Left lung (tissue), 10 donors: ENCODE data around the gene PRPS1L1. TPM values are rescaled to one million over a fixed set of nuclear protein-coding genes. Genes with fewer than 3 reads are reported as not detected.

Experiments used
- ATAC-seq: fragments of 200-7000 bp; cut with Tn5 transposase; one replicate; pipeline ENCODE4 v1.9.1; 2020; ENCODE audit warnings: moderate library complexity
- DNase-seq, 4 donors: peaks; one replicate each; pipeline ENCODE4 v3.0.0-alpha.2; 2013 to 2020
- H3K27ac ChIP-seq, 2 donors: fragments of 200-600 bp; sonication (generic) in 1 of 2; one replicate each; pipeline versions ENCODE4 v1.5.0 to v1.8.0; 2020 to 2021
- H3K27me3 ChIP-seq, 2 donors: fragments of 200-600 bp; sonication (generic) in 1 of 2; one replicate each; pipeline versions ENCODE4 v1.5.0 to v1.8.0; 2020 to 2021
- H3K36me3 ChIP-seq, 2 donors: fragments of 200-600 bp; sonication (generic) in 1 of 2; one replicate each; pipeline versions ENCODE4 v1.5.0 to v1.8.0; 2020 to 2021
- H3K4me1 ChIP-seq, 2 donors: fragments of 200-600 bp; one replicate each; pipeline ENCODE4 v1.8.0; 2021
- H3K4me3 ChIP-seq, 2 donors: fragments of 200-600 bp; sonication (generic) in 1 of 2; one replicate each; pipeline versions ENCODE4 v1.5.0 to v1.8.0; 2020 to 2021; ENCODE audit warnings: mild to moderate bottlenecking in 1 of 2
- H3K9me3 ChIP-seq, 2 donors: fragments of 200-600 bp; sonication (generic) in 1 of 2; one replicate each; pipeline versions ENCODE4 v1.5.0 to v1.8.0; 2020 to 2021
- intact Hi-C, 2 donors: fragments of 100-400 bp; cut with DNase I; formaldehyde crosslinking; loops; one replicate each; pipeline versions ENCODE4 v1.11.2 to v1.14.2; 2022
- polyA plus RNA-seq, 6 donors: library from polyadenylated mRNA; unstranded; fragments of 120-200 nt; gene quantifications; one replicate each; pipeline ENCODE4 v1.2.1, GENCODE V29; 2013; ENCODE audit not compliant: insufficient read length in 6 of 6
- total RNA-seq, 2 donors: library from RNA; stranded (reverse); fragmentation: NEBNext Ultra II Directional; extraction: Animal tissue kit (Norgen Biotek cat#: 25700); gene quantifications; one replicate each; pipeline ENCODE4 v1.2.1, GENCODE V29; 2021
- TF ChIP-seq, protein P1 (sequence below), 2 donors: fragments of 200-600 bp; sonication (generic) in 1 of 2; IDR thresholded peaks; one replicate each; pipeline versions ENCODE4 v1.5.0 to v1.8.0; 2021; ENCODE audit warnings: antibody characterized with exemption in 2 of 2
- donor health status: DM: no; HTN: yes; CAD: no.
- donor health status: DM: no; HTN: no; CAD: no.

PRPS1L1 gene
- total and polyA plus RNA-seq, 8 donors = not detected

DNA sequence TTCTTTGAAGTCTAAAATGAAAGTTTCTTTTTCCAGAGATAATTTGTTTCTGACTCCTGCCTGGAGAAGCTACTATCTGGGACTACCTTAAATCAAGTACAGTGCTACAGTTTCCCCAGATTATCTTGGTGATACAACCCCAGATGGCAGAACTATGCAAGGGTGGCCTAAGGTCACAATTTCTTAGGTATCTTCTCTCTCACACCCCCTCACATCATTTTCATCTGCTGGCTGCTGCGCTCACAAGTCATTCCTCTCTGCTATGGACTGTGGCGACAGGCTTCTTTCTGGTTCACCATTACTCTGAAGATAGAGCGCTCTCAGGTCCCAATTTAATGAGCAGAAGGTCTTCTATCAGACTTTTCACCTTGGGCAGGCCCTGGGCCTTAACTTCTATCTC lies 9.1 kb upstream of the PRPS1L1 start:
- H3K27ac ChIP-seq = no peak overlapping the region
- no peak for ATAC-seq
- no peaks in the 10 kb centered on the region for H3K27me3 ChIP-seq
- TF ChIP-seq, protein P1, sequence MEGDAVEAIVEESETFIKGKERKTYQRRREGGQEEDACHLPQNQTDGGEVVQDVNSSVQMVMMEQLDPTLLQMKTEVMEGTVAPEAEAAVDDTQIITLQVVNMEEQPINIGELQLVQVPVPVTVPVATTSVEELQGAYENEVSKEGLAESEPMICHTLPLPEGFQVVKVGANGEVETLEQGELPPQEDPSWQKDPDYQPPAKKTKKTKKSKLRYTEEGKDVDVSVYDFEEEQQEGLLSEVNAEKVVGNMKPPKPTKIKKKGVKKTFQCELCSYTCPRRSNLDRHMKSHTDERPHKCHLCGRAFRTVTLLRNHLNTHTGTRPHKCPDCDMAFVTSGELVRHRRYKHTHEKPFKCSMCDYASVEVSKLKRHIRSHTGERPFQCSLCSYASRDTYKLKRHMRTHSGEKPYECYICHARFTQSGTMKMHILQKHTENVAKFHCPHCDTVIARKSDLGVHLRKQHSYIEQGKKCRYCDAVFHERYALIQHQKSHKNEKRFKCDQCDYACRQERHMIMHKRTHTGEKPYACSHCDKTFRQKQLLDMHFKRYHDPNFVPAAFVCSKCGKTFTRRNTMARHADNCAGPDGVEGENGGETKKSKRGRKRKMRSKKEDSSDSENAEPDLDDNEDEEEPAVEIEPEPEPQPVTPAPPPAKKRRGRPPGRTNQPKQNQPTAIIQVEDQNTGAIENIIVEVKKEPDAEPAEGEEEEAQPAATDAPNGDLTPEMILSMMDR (IDR thresholded peaks at IDR 0.05) = no peak
- intact Hi-C loops = no loop called here
- no peaks in the 10 kb centered on the region for H3K36me3 ChIP-seq
- H3K4me3 ChIP-seq = no peak overlapping the region
- no peaks in the 10 kb centered on the region for H3K4me1 ChIP-seq
- no peak for DNase-seq
- H3K9me3 ChIP-seq = no peaks in the 10 kb centered on the region

DNA sequence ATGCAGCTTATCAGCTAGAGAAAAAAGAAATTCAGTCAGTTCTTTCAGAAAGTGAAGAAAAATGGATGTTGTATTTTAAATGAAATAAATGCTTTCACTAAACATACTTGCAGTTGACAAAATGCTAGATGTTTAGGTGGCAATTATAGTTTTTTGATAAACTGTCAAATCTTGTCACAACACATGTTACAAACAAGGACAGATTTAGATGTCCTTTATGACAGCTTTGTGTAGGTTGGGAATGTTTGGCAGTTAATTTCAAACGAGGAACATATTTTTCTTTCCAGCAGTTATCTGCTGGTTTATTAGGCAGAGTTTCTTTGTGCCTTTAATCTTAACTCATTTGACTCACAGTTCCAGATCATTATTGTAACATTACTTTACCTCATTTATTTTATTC lies 3.1 kb upstream of the PRPS1L1 start:
- Histone ChIP-seq H3K27me3 (no peaks in the 10 kb centered on the region), H3K27ac (no peak overlapping the region), H3K36me3 (no peaks in the 10 kb centered on the region), H3K4me3 (no peak overlapping the region), H3K4me1 (no peaks in the 10 kb centered on the region), H3K9me3 (no peaks in the 10 kb centered on the region)
- intact Hi-C loops = no loop called here
- TF ChIP-seq, protein P1 (IDR thresholded peaks at IDR 0.05) = no peak
- no peak for ATAC-seq
- DNase-seq = no peak

DNA sequence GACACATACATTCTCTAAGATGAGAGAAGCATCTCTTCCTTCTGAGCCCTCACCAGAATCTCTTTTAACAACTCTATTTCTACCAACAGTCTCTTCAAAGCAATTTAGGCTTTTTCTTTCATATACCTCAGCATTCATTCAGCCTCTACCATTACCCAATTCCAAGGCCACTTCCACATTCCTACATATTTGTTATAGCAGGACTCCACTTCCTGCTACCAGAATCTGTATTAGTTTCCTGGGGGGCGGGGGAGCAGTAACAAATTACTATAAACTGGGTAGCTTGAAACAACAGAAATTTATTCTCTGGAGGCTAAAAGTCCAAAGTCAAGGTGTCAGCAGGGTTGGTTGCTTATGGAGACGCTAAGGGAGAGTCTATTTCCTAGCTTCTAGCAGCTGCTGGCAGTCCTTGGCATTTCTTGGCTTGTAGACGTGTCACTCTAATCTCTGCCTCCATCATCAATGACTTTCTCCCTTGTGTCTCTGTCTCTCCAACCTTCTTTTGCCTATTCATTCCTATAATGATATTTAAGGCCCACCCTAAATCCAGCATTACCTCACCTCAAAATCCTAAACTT lies 7.4 kb downstream of the PRPS1L1 start:
- peak overlapping the region in 1 of 2 donors; percentile 39 for H3K27ac ChIP-seq
- no peak for ATAC-seq
- peaks cover 6% of the 10 kb centered on the region in 2 donors for H3K4me1 ChIP-seq
- H3K36me3 ChIP-seq = no peaks in the 10 kb centered on the region
- intact Hi-C loops = no loop called here
- H3K9me3 ChIP-seq = no peaks in the 10 kb centered on the region
- TF ChIP-seq, protein P1 (IDR thresholded peaks at IDR 0.05) = no peak
- H3K4me3 ChIP-seq = no peak overlapping the region
- DNase-seq = no peak
- no peaks in the 10 kb centered on the region for H3K27me3 ChIP-seq

DNA sequence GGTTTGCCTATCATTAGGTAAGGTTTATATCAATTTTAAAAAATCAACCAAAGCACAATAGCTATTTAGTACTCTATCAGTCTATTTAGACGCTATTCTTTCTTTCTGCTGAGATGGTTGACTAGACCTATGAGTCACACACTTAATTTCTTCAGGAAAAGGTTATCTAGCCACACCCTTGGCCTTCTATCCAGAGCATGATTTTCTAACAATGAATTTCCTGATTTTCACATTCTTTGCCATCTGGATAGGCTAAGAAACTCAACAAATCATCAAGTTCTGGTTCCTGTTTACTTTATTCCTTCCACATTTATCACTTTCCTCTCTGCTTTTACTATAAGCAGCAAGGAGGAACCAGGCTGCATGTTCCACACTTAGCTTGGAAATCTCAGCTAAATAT lies 8.1 kb downstream of the PRPS1L1 start:
- intact Hi-C loops = no loop called here
- Histone ChIP-seq H3K27me3 (no peaks in the 10 kb centered on the region), H3K36me3 (no peaks in the 10 kb centered on the region), H3K27ac (peak overlapping the region; percentile 39 to 41), H3K9me3 (no peaks in the 10 kb centered on the region), H3K4me1 (peaks cover 6% of the 10 kb centered on the region in 2 donors), H3K4me3 (no peak overlapping the region)
- TF ChIP-seq, protein P1 (IDR thresholded peaks at IDR 0.05) = no peak
- DNase-seq = no peak
- peak; percentile 89 for ATAC-seq

DNA sequence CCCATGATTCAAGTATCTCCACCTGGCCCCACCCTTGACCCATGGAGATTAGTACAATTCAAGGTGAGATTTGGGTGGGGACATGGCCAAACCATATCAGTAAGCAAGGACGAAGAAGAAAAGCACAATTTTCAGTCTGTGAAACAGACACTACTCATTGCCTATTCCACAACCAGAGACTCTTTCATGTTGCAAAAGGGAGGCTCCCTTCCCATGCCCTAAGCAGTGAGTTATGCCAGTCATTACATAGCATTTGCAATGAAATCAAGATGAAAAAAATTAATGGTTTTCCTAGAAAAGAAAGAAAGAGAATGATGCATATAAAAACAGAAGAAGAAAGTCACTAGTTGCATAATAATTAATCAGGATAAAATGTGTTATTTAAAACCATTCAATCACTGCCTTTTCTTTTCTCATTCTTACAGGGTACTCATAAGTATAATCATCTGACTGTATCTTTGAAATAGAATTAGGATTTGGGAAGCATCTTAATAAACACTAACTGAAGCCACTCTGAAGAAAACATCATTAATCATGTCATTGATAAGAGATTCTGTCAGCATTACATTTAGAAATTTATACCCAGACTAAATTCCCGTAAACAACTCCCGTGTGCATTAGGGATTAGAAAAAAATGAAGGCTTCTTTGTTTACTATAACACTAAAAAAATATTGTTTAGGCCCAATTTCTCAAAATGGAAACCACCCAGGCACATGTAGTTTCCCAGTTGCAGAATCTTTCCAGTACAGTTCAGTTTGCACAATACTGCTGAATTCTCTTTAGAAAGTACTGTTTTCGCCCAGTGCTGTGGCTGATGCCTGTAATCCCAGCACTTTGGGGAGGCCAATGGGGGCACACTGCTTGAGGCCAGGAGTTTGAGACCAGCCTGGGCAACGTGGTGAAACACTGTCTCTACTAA lies 9.1 kb downstream of the PRPS1L1 start:
- no peaks in the 10 kb centered on the region for H3K9me3 ChIP-seq
- TF ChIP-seq, protein P1 (IDR thresholded peaks at IDR 0.05) = no peak
- ATAC-seq (peak; percentile 9), DNase-seq (peak in 1 of 4 donors; percentile 23)
- no peaks in the 10 kb centered on the region for H3K27me3 ChIP-seq
- peak overlapping the region; percentile 39 to 41 for H3K27ac ChIP-seq
- no peaks in the 10 kb centered on the region for H3K36me3 ChIP-seq
- intact Hi-C loops = no loop called here
- H3K4me1 ChIP-seq = peaks cover 6% of the 10 kb centered on the region in 2 donors
- H3K4me3 ChIP-seq = no peak overlapping the region
